ENCODE results near the gene TTC6. TPM values are rescaled to one million over a fixed set of nuclear protein-coding genes. Genes with fewer than 3 reads are reported as not detected.
"Not testable (repeated sequence)": the region's sequence is repeated elsewhere in the genome, so short reads cannot be mapped to it uniquely, and the experiment has no call there.

The TTC6 gene
- total RNA-seq, 2 donors from 2014 or later: not detected

DNA sequence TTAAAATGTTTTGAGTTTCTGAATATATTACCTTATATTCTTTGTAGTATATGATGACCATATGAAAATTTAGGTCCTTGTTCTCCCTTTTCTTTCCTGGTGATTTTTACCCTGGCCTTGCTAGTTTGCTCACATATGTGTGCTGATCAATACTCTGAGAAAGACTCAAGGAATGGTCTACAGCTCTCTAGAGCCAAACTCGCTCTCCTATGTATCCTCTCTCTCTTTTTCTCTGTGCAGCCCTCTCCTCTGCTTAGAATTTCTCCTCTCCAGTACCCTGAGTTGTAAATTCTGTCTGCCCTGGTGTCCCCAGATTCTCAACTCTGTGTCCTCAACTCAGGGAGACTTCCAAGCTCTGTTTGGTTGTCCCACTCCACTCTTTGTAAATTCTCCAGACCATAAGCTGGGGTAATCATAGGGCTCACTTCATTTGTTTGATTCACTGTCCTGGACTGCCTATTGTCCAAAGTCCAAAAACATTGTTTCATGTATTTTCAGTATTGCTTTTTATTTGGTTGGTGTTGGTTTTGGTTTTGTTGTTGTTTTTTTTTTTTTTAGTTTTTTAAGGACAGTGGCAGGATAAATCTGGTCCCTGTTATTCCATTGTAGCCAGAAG is 41.4 kb upstream of the TTC6 start:
- Histone ChIP-seq H3K4me3 (no peak overlapping the region), H3K4me1 (no peaks in the 10 kb centered on the region), H3K36me3 (no peaks in the 10 kb centered on the region), H3K27me3 (no peaks in the 10 kb centered on the region), H3K9me3 (peaks cover 0 to 16% of the 10 kb centered on the region in 2 donors), H3K27ac (no peak overlapping the region)
- DNase-seq (ENCODE audit: low spot score): no peak
- TF ChIP-seq, protein P1, sequence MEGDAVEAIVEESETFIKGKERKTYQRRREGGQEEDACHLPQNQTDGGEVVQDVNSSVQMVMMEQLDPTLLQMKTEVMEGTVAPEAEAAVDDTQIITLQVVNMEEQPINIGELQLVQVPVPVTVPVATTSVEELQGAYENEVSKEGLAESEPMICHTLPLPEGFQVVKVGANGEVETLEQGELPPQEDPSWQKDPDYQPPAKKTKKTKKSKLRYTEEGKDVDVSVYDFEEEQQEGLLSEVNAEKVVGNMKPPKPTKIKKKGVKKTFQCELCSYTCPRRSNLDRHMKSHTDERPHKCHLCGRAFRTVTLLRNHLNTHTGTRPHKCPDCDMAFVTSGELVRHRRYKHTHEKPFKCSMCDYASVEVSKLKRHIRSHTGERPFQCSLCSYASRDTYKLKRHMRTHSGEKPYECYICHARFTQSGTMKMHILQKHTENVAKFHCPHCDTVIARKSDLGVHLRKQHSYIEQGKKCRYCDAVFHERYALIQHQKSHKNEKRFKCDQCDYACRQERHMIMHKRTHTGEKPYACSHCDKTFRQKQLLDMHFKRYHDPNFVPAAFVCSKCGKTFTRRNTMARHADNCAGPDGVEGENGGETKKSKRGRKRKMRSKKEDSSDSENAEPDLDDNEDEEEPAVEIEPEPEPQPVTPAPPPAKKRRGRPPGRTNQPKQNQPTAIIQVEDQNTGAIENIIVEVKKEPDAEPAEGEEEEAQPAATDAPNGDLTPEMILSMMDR (IDR thresholded peaks at IDR 0.05): no peak

DNA sequence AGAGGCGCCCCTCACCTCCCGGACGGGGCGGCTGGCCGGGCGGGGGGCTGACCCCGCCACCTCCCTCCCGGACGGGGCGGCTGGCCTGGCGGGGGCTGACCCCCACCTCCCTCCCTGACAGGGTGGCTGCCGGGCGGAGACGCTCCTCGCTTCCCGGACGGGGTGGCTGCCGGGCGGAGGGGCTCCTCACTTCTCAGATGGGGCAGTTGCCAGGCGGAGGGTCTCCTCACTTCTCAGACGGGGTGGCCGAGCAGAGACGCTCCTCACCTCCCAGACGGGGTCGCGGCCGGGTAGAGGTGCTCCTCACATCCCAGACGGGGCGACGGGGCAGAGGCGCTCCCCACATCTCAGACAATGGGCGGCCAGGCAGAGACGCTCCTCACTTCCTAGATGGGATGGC is 39.8 kb upstream of the TTC6 start:
- not testable (repeated sequence) for H3K4me3 ChIP-seq; H3K27ac ChIP-seq; H3K4me1 ChIP-seq; H3K36me3 ChIP-seq; H3K27me3 ChIP-seq; DNase-seq (ENCODE audit: low spot score)
- H3K9me3 ChIP-seq: peaks cover 0 to 16% of the 10 kb centered on the region in 2 donors

DNA sequence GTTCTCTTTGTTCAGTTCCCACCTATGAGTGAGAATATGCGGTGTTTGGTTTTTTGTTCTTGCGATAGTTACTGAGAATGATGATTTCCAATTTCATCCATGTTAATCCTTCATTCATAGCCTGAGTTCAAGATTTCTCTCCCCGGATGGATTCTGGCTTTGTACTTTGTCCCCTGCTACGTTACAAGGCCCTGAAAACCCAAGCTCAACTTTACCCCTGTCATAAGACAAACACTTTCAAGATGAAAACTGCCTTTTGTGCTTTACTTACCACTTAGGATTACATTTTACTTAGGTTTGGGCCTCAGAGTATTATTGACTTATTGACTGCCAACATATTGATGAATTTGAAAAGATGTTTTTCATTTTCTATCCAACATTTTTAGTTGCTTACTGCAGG is 36.7 kb upstream of the TTC6 start:
- Histone ChIP-seq H3K4me3 (no peak overlapping the region), H3K27me3 (no peaks in the 10 kb centered on the region), H3K27ac (no peak overlapping the region), H3K9me3 (no peaks in the 10 kb centered on the region), H3K36me3 (no peaks in the 10 kb centered on the region), H3K4me1 (no peaks in the 10 kb centered on the region)
- TF ChIP-seq, protein P1 (IDR thresholded peaks at IDR 0.05): no peak
- DNase-seq (ENCODE audit: low spot score): no peak

DNA sequence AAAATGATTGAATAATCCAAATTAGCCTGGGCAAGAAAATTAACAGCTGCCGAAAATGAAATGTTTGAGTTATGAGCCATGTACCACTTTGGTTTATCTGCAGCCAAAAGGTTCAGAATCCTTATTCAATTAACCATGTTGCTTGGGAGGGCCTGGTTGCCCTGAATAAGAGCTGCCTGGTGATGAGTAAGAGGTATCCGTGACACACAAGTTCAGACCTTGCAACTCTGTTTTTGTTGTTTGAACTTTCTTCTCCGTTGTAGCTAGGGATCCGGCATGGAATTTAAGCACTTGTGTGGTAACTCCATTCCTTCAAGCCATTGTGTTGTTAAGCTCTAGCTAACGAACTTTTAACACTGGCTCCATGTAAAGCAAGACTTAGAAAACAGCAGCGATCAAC is 36.0 kb upstream of the TTC6 start:
- Histone ChIP-seq H3K27me3 (no peaks in the 10 kb centered on the region), H3K36me3 (no peaks in the 10 kb centered on the region), H3K9me3 (no peaks in the 10 kb centered on the region), H3K27ac (no peak overlapping the region), H3K4me3 (no peak overlapping the region), H3K4me1 (no peaks in the 10 kb centered on the region)
- TF ChIP-seq, protein P1 (IDR thresholded peaks at IDR 0.05): no peak
- DNase-seq (ENCODE audit: low spot score): no peak

DNA sequence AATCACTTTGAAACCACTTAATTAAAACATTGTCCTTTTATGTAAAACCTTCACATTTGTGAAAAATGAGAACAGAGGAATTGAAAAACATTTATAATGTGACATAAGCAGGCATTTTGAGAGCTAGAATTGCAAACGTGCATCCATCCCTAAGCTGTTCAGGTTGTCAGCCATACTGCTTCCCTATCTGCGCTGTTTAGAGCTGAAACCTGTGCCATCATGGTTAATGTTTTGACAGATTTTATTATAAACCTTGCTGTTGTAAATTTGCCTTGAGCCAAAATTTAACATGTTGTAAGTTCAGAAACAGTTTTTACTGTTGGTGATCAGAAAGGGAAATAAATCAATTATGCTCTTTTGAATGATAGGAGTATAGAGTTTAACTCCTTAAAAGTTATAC is 32.2 kb upstream of the TTC6 start:
- Histone ChIP-seq H3K4me3 (no peak overlapping the region), H3K27me3 (no peaks in the 10 kb centered on the region), H3K9me3 (no peaks in the 10 kb centered on the region), H3K4me1 (no peaks in the 10 kb centered on the region), H3K27ac (no peak overlapping the region), H3K36me3 (no peaks in the 10 kb centered on the region)
- TF ChIP-seq, protein P1 (IDR thresholded peaks at IDR 0.05): no peak
- DNase-seq (ENCODE audit: low spot score): no peak

DNA sequence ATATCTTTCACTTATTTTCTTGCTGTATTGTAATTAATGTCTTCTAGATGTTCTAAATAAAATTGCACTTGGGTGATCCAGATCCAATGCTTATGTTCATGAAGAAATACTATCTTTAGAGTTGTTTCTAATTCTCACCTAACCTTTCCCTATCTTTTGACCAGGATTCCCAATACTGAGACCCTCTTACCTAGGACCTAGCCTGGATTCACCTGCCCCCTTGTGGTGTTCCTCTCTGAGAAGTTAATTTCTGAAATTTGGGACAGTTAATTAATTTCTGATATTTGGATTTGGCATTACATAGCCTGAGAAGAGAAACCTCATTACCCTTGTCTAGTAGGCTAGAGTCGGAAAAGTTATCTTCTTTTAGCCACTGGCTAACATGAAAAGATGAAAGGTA is 29.9 kb upstream of the TTC6 start:
- no peaks in the 10 kb centered on the region for H3K36me3 ChIP-seq
- no peak overlapping the region for H3K27ac ChIP-seq
- no peaks in the 10 kb centered on the region for H3K4me1 ChIP-seq
- no peaks in the 10 kb centered on the region for H3K9me3 ChIP-seq
- no peak overlapping the region for H3K4me3 ChIP-seq
- TF ChIP-seq, protein P1 (IDR thresholded peaks at IDR 0.05): no peak
- no peaks in the 10 kb centered on the region for H3K27me3 ChIP-seq
- DNase-seq (ENCODE audit: low spot score): no peak
